UCSD-AML1 (cell line): Measurements from ENCODE around the gene SLC25A52.
"Not testable (repeated sequence)": the region's sequence is repeated elsewhere in the genome, so short reads cannot be mapped to it uniquely, and the experiment has no call there.

Source experiments
- DNase-seq: peaks from one replicate; lab custom pipeline; 2025; ENCODE audit not compliant: unreplicated experiment; lab: John Stamatoyannopoulos, UW

SLC25A52 gene

GRCh38 chr18:31741097-31741735 lies 19.5 kb downstream of the SLC25A52 start:
- DNase-seq, result no peak

GRCh38 chr18:31740180-31740579 lies 20.5 kb downstream of the SLC25A52 start:
- no peak for DNase-seq

GRCh38 chr18:31739651-31740050 lies 21.0 kb downstream of the SLC25A52 start:
- DNase-seq, result no peak

GRCh38 chr18:31738460-31739407 lies 21.9 kb downstream of the SLC25A52 start:
- DNase-seq, result no peak

- no peak for DNase-seq
Measured at GRCh38 chr18:31736630-31737029, 24.1 kb downstream of the SLC25A52 start.

GRCh38 chr18:31731628-31732027 lies 29.1 kb downstream of the SLC25A52 start:
- DNase-seq, result no peak

GRCh38 chr18:31729196-31729595 lies 31.5 kb downstream of the SLC25A52 start:
- not testable (repeated sequence) for DNase-seq

GRCh38 chr18:31723990-31724711 lies 36.5 kb downstream of the SLC25A52 start:
- DNase-seq, result no peak

- no peak for DNase-seq
Measured at GRCh38 chr18:31723639-31723989, 37.1 kb downstream of the SLC25A52 start.

GRCh38 chr18:31722369-31722957 lies 38.2 kb downstream of the SLC25A52 start:
- DNase-seq, result peak; percentile 80

GRCh38 chr18:31721601-31722000 lies 39.1 kb downstream of the SLC25A52 start:
- no peak for DNase-seq

GRCh38 chr18:31720867-31721266 lies 39.8 kb downstream of the SLC25A52 start:
- no peak for DNase-seq

GRCh38 chr18:31719363-31720006 lies 41.2 kb downstream of the SLC25A52 start:
- DNase-seq, result no peak

GRCh38 chr18:31718386-31718785 lies 42.3 kb downstream of the SLC25A52 start:
- DNase-seq, result no peak

- no peak for DNase-seq
Measured at GRCh38 chr18:31716362-31716761, 44.3 kb downstream of the SLC25A52 start.

GRCh38 chr18:31711365-31712172 lies 49.1 kb downstream of the SLC25A52 start:
- DNase-seq, result no peak

- peak; percentile 16 for DNase-seq
Measured at GRCh38 chr18:31710826-31711225, 49.9 kb downstream of the SLC25A52 start.
